HL-60 (cell line): ENCODE data around the gene FAM174C.

Experiments
- DNase-seq, 2 experiments: peaks; one replicate each; pipeline ENCODE4 v3.0.0-alpha.2; 2010 to 2020; ENCODE audit warnings: low read depth in 1 of 2, low spot score in 1 of 2
- H3K27ac ChIP-seq: fragments of 250-450 bp; sonication (Bioruptor Pico); replicated peaks from 2 replicates; pipeline ENCODE4 v1.5.1; 2020; ENCODE audit warnings: mild to moderate bottlenecking, moderate library complexity
- H3K27me3 ChIP-seq: fragments of 250-450 bp; sonication (Bioruptor Pico); 2 replicates; pipeline ENCODE4 v1.5.1; 2021; ENCODE audit warnings: mild to moderate bottlenecking, moderate library complexity; ENCODE audit not compliant: insufficient read depth, poor library complexity, severe bottlenecking
- H3K4me3 ChIP-seq: replicated peaks from 2 replicates; pipeline ENCODE4 v1.5.1; 2011; ENCODE audit warnings: mild to moderate bottlenecking, control low read depth, low read length; ENCODE audit not compliant: insufficient read depth
- GABPA ChIP-seq: IDR thresholded peaks from 2 replicates; pipeline ENCODE4 v1.6.1; 2012; ENCODE audit warnings: low read depth
- POLR2AphosphoS5 ChIP-seq: IDR thresholded peaks from 2 replicates; pipeline ENCODE4 v1.6.1; 2012; ENCODE audit warnings: low read depth
- SPI1 ChIP-seq: IDR thresholded peaks from 2 replicates; pipeline ENCODE4 v1.6.1; 2012; ENCODE audit warnings: low read depth, mild to moderate bottlenecking, borderline replicate concordance
- TF ChIP-seq, protein P1 (sequence below): IDR thresholded peaks from one replicate; pipeline ENCODE4 v1.5.1; 2011; ENCODE audit warnings: low read length, control low read depth, inconsistent platforms; ENCODE audit not compliant: insufficient read depth
- TF ChIP-seq, protein P2 (sequence below): IDR thresholded peaks from 2 replicates; pipeline ENCODE4 v1.6.1; 2012; ENCODE audit warnings: low read depth; ENCODE audit not compliant: insufficient replicate concordance

The FAM174C gene

DNA sequence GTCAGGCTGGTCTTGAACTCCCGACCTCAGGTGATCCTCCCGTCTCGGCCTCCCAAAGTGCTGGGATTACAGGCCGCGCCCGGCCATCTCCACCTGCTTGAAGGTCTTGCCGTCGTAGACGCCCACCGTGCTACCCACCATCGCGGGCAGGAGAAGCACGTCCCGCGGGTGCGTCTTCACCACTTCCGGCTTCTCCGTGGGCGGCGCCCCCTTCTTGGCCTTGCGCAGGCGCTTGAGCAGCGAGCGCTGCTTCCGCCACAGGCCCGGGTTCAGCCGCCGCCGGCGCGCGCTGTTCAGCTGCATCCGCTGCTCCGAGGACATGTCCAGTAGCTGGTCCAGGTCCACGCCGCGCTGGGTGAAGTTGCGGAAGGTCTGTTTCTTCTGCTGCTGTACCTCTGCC, 32.0 kb downstream of the FAM174C start:
- no peak for DNase-seq
- no peak overlapping the region for H3K27ac ChIP-seq
- H3K27me3 ChIP-seq, result peaks cover 5% of the 10 kb centered on the region
- TF ChIP-seq, protein P1, sequence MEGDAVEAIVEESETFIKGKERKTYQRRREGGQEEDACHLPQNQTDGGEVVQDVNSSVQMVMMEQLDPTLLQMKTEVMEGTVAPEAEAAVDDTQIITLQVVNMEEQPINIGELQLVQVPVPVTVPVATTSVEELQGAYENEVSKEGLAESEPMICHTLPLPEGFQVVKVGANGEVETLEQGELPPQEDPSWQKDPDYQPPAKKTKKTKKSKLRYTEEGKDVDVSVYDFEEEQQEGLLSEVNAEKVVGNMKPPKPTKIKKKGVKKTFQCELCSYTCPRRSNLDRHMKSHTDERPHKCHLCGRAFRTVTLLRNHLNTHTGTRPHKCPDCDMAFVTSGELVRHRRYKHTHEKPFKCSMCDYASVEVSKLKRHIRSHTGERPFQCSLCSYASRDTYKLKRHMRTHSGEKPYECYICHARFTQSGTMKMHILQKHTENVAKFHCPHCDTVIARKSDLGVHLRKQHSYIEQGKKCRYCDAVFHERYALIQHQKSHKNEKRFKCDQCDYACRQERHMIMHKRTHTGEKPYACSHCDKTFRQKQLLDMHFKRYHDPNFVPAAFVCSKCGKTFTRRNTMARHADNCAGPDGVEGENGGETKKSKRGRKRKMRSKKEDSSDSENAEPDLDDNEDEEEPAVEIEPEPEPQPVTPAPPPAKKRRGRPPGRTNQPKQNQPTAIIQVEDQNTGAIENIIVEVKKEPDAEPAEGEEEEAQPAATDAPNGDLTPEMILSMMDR, result no peak
- TF ChIP-seq SPI1, result no peak
- TF ChIP-seq POLR2AphosphoS5, result no peak
- H3K4me3 ChIP-seq, result no peak overlapping the region

DNA sequence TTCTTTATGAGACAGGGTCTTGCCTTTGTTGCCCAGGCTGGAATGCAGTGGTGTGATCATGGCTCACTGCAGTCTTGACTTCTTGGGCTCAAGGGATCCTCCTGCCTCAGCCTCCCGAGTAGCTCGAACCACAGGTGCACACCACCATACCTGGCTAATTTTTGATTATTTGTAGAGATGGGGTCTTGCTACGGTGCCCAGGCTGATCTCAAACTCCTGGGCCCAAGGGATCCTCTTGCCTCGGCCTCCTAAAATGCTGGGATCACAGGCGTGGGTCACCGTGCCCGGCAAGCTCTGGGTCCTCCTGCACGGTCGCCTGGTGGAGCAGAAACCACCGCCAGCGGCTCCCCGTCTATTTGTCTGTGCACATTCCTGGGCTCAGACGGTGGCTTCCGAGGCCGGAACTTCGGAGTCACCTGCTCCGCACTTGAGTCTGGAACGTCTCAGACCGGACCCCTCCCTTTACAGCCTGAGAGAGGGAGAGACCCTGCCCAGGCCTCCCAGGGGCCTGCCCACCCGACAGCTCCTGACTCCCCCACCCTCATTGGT, 32.5 kb downstream of the FAM174C start:
- no peak for DNase-seq
- Histone ChIP-seq H3K4me3 (no peak overlapping the region), H3K27ac (no peak overlapping the region), H3K27me3 (peaks cover 5% of the 10 kb centered on the region)
- TF ChIP-seq, protein P2, sequence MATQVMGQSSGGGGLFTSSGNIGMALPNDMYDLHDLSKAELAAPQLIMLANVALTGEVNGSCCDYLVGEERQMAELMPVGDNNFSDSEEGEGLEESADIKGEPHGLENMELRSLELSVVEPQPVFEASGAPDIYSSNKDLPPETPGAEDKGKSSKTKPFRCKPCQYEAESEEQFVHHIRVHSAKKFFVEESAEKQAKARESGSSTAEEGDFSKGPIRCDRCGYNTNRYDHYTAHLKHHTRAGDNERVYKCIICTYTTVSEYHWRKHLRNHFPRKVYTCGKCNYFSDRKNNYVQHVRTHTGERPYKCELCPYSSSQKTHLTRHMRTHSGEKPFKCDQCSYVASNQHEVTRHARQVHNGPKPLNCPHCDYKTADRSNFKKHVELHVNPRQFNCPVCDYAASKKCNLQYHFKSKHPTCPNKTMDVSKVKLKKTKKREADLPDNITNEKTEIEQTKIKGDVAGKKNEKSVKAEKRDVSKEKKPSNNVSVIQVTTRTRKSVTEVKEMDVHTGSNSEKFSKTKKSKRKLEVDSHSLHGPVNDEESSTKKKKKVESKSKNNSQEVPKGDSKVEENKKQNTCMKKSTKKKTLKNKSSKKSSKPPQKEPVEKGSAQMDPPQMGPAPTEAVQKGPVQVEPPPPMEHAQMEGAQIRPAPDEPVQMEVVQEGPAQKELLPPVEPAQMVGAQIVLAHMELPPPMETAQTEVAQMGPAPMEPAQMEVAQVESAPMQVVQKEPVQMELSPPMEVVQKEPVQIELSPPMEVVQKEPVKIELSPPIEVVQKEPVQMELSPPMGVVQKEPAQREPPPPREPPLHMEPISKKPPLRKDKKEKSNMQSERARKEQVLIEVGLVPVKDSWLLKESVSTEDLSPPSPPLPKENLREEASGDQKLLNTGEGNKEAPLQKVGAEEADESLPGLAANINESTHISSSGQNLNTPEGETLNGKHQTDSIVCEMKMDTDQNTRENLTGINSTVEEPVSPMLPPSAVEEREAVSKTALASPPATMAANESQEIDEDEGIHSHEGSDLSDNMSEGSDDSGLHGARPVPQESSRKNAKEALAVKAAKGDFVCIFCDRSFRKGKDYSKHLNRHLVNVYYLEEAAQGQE, result no peak
- TF ChIP-seq, protein P1, result no peak
- TF ChIP-seq POLR2AphosphoS5, result no peak
- no peak for TF ChIP-seq SPI1
- TF ChIP-seq GABPA, result no peak

DNA sequence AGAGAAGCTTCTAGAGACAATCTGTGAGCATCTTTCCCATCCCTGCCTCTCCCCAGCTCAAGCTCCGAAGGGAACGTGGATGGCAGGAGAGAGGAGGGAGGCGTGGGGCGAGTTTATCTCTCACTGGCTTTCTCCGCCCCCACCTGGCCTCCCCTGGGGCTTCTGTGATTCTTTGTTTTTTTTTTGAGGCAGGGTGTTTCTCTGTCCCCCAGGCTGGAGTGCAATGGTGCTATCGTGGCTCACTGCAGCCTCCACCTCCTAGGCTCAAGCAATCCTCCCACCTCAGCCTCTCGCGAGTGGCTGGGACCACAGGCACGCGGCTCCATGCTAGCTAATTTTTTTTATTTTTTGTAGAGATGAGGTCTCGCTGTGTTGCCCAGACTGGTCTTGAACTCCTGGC, 33.4 kb downstream of the FAM174C start:
- H3K27ac ChIP-seq, result no peak overlapping the region

More for the DNA sequence above, 33.4 kb downstream of the FAM174C start:
- H3K4me3 ChIP-seq, result no peak overlapping the region
- peaks cover 5% of the 10 kb centered on the region for H3K27me3 ChIP-seq
- no peak for DNase-seq
- TF ChIP-seq, protein P2, result no peak
- TF ChIP-seq GABPA (no peak), SPI1 (no peak), POLR2AphosphoS5 (no peak)
- TF ChIP-seq, protein P1, result no peak
